WERI-Rb-1 (cell line): ENCODE results near the gene DYRK4.
A peak's percentile ranks its signal among the peaks of the same experiment; 100 is the strongest.

Experiments used
- DNase-seq: peaks from one replicate; pipeline ENCODE4 v3.0.0-alpha.2; 2020
- H3K27ac ChIP-seq: fragments of 250-450 bp; sonication (Bioruptor Pico); 2 replicates; pipeline ENCODE4 v1.5.1; 2020; ENCODE audit warnings: mild to moderate bottlenecking, moderate library complexity
- H3K27me3 ChIP-seq: fragments of 250-450 bp; sonication (Bioruptor Pico); 2 replicates; pipeline ENCODE4 v1.5.1; 2021; ENCODE audit warnings: mild to moderate bottlenecking, low read depth, moderate library complexity; ENCODE audit not compliant: insufficient read depth, severe bottlenecking
- H3K36me3 ChIP-seq: fragments of 250-450 bp; sonication (Bioruptor Pico); 2 replicates; pipeline ENCODE4 v1.5.1; 2020; ENCODE audit warnings: mild to moderate bottlenecking, moderate library complexity
- H3K4me3 ChIP-seq: 2 replicates; pipeline ENCODE4 v1.5.1; 2011; ENCODE audit warnings: low read depth, mild to moderate bottlenecking, control low read depth, low read length
- H3K9me3 ChIP-seq: fragments of 250-450 bp; sonication (Bioruptor Pico); 2 replicates; pipeline ENCODE4 v1.5.1; 2021; ENCODE audit warnings: mild to moderate bottlenecking, moderate library complexity; ENCODE audit not compliant: severe bottlenecking
- TF ChIP-seq, protein P1 (sequence below): IDR thresholded peaks from 2 replicates; pipeline ENCODE4 v1.5.1; 2011; ENCODE audit warnings: low read depth, mild to moderate bottlenecking, control low read depth, inconsistent platforms, low read length

The DYRK4 gene

DNA sequence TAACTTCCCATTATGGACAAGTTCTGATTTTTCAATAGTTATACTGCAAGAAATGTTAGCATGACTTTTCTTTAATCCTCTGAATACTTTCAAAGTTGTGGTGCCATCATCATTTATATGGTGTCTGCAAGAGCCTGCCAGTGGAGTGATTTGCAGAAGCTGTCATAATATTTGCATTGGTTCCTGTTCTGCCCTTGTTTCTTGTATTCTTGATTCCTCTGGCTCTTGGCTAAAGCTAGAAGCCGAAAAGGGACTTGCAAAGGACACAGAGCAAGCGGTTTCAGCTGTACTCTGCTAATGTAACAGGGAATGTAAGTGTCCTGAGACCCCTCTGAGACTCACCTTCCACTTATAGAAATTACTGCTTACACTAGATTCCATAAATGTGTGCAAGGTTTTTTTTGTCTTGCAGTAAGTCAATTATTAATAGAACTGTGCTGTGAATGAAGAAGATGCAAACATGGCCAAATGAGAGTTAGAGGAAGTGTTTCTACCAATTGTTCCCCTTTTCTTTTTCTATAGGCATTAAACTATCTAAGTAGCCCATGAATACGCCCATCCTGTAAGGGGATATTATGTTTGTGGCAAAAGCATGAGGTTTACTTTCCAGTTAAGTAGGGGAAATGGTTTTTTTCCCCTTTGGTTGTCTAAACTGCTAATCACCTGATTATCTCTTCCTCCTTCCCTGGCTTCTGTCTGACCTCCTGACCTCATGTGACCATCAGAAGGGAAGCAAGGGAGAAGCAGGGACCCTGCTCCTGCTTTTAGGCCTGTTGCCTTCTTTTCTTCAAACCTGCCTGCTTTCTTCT, 5.3 kb downstream of the DYRK4 start:
- H3K9me3 ChIP-seq = no peaks in the 10 kb centered on the region
- TF ChIP-seq, protein P1, sequence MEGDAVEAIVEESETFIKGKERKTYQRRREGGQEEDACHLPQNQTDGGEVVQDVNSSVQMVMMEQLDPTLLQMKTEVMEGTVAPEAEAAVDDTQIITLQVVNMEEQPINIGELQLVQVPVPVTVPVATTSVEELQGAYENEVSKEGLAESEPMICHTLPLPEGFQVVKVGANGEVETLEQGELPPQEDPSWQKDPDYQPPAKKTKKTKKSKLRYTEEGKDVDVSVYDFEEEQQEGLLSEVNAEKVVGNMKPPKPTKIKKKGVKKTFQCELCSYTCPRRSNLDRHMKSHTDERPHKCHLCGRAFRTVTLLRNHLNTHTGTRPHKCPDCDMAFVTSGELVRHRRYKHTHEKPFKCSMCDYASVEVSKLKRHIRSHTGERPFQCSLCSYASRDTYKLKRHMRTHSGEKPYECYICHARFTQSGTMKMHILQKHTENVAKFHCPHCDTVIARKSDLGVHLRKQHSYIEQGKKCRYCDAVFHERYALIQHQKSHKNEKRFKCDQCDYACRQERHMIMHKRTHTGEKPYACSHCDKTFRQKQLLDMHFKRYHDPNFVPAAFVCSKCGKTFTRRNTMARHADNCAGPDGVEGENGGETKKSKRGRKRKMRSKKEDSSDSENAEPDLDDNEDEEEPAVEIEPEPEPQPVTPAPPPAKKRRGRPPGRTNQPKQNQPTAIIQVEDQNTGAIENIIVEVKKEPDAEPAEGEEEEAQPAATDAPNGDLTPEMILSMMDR = no peak
- no peak overlapping the region for H3K4me3 ChIP-seq
- peaks cover 5% of the 10 kb centered on the region for H3K36me3 ChIP-seq
- H3K27me3 ChIP-seq = no peaks in the 10 kb centered on the region
- H3K27ac ChIP-seq = no peak overlapping the region
- no peak for DNase-seq

DNA sequence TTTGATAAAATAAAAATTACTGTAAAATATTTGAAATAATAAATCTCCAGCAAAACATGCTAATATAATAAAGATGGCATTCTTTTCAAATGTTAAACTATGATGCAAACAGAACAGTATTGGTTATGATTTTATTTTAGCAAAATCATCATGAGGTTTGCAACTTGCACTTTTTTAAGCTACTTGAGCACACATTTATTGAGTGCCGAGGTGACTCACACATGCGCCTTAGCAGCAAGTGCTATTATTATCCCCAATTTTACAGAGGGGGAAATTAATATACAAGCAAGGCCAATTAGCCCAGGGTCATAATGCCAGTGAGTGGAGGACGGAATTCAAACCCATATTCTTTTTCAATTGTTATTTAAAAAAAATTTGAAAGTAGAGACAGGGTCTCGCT, 7.3 kb downstream of the DYRK4 start:
- no peak for DNase-seq
- TF ChIP-seq, protein P1 = no peak
- no peaks in the 10 kb centered on the region for H3K27me3 ChIP-seq
- no peak overlapping the region for H3K27ac ChIP-seq
- H3K36me3 ChIP-seq = peaks cover 3% of the 10 kb centered on the region
- H3K9me3 ChIP-seq = no peaks in the 10 kb centered on the region
- H3K4me3 ChIP-seq = no peak overlapping the region

DNA sequence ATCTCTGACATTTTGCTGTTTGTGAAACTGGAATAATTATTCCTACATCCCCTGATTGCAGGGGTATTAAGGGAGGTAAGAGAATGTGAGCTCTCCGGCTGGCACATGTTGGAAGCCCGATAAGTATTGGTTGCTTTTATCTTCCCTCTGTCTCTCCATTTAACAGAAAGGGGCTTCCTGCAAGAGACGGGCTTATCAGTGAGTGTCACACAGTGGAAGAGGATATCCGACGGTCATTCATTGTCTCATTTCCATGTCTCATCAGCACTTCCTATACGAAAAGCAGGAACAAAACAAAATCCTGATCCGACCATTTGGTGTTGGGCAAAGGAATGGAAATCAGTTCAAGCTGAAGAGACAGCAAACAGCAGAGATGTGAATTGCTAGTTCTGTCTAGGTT, 10.7 kb downstream of the DYRK4 start:
- TF ChIP-seq, protein P1 = no peak

DNA sequence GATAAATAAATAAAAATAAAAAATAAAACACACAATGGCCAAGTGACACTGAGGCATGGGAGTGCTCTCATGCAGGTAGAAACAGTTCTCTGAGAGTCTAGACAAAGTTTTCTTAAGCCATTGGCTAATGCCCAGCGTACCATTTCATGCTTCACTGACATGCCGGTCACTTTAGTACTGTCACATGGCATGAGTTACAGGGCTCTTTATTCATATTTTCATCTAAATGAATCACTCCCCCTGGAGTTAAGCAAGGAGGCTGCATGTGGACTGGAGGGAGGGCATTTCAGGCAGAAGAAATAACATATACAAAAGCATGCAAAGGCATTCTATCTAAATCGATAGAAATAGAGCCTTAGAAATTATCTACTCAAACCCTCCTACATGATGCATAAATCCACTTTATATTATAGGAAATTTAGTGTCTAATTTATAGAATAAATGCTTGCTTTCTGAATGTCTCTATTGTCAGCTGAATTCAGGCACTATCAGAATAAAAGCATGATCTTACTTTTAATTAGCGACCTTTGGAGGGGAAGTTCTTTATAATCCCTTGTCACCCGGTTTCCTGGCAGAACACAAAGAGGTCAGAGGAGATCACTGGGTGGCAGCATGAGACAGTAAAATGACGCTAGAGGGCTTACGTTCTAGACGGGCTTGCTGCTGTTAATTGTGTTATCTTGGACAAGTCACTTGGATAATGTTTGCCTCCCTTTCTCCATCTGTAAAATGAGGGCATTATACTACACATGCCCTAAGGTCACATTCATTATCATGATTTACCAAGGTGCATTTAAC, 17.5 kb downstream of the DYRK4 start:
- Histone ChIP-seq H3K9me3 (no peaks in the 10 kb centered on the region), H3K27ac (no peak overlapping the region), H3K27me3 (no peaks in the 10 kb centered on the region), H3K4me3 (no peak overlapping the region), H3K36me3 (no peaks in the 10 kb centered on the region)
- DNase-seq = peak; percentile 54
- TF ChIP-seq, protein P1 = peak; percentile 63

More for the DNA sequence above, 10.7 kb downstream of the DYRK4 start:
- no peak overlapping the region for H3K27ac ChIP-seq
- no peaks in the 10 kb centered on the region for H3K9me3 ChIP-seq
- H3K27me3 ChIP-seq = no peaks in the 10 kb centered on the region
- no peak for DNase-seq
- no peak overlapping the region for H3K4me3 ChIP-seq
- peaks cover 3% of the 10 kb centered on the region; the same call in 1 of the 2 replicates for H3K36me3 ChIP-seq

DNA sequence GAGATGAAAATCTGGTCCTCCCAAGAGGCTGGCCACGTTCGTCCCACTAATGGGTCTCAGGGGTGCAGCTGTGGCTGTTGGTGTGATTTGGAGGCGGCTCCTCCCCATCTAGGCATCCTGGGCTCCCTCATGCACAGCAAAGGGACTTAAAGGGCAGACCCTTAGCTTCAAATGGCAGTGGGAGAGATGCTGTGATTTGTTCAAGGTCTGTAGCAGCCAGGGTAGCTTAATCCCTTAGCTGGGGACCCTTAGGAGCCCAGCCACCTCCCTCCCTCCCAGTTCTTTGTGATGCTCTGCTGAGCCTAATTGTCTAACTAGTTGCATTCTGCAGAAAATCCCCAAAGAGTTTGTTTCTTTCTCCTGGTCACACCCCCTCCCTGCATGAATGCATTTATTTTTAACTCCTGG, 18.3 kb downstream of the DYRK4 start:
- TF ChIP-seq, protein P1 = no peak
- H3K36me3 ChIP-seq = no peaks in the 10 kb centered on the region
- DNase-seq = no peak
- H3K9me3 ChIP-seq = no peaks in the 10 kb centered on the region
- no peak overlapping the region for H3K4me3 ChIP-seq
- no peak overlapping the region for H3K27ac ChIP-seq
- no peaks in the 10 kb centered on the region for H3K27me3 ChIP-seq
